NCI-H146 (cell line): Measurements from ENCODE around the gene RPTOR.
A peak's percentile ranks its signal among the peaks of the same experiment; 100 is the strongest.

Source experiments
- DNase-seq: peaks from one replicate; lab custom pipeline; 2025; lab: John Stamatoyannopoulos, UW

The RPTOR gene

GRCh38 chr17:80998748-80999535 is 454.3 kb downstream of the RPTOR start:
- no peak for DNase-seq

DNA sequence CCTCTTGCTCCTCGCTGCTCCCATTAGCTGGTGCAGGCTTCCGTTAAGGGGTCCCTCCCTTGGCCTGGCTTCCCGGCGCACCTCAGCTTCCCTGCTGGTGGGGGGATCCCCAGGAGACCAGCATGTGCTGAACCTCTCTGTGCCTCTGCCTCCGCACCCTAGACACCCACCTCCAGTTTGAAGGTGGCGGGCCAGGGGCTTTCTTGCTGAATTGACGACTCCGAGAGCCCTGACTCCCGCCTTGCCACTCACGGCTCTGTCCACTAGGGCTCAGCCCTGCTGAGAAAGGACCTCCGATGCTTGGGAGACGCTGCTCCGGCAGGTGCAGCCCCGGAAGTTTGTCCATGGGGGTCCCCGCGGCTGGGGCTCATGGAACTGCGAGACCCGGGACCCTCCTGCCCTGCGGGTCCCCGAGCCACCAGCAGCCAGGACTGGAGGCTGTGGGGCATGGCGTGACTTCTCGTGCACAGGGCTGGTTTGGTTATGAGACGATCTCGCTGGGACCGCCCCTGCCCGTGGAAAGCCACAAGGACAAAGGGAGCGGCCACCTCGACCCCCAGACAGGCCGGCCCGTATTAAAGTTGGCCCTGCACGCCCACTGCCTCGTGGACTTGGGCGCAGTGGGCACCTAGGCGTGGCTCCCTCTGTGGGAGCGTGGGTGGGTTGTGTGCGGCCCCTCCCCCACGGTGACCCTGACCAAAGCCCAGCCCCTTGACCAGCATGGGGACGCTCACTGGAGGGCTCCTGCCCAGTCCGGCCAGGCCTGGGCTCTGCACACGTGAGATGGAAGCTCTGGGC is 455.1 kb downstream of the RPTOR start:
- no peak for DNase-seq

- DNase-seq: no peak
Observed at GRCh38 chr17:81000334-81000630, 455.6 kb downstream of the RPTOR start.

DNA sequence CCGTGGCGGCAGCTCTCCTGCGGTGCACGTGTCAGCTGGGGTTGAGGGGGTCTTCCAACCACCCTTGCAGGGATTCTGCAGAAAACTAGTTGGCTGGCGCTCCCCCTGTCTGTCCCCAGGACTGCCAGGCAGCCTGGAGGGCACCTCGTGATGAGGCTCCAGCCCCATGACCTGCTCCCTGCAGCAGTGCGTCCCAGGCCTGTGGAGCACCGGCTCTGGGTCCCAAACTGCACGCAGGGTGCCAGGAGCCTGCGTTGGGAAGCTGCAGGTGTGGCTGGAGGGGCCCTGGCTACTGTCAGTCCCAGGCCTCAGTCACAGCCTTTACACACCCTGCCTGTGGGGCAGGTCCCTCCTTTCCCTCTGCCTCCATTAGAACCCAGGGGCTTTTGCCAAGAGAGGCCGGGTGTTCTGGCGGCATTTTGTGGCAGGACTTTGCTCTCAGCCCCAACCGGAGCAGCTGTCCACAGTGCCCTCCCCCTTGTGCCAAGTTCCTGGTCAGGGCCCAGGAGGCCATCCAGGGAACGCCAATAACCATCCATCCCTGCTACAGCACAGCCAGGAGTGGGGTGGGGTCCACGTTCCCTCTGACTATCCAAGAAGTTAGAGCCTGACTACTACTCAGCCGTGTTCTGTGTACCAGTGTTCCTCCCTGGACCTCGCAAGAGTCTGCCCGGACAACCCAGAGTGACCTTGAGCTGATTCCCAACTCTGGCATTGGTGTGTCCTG is 456.2 kb downstream of the RPTOR start:
- no peak for DNase-seq

GRCh38 chr17:81002013-81002384 is 457.4 kb downstream of the RPTOR start:
- no peak for DNase-seq

DNA sequence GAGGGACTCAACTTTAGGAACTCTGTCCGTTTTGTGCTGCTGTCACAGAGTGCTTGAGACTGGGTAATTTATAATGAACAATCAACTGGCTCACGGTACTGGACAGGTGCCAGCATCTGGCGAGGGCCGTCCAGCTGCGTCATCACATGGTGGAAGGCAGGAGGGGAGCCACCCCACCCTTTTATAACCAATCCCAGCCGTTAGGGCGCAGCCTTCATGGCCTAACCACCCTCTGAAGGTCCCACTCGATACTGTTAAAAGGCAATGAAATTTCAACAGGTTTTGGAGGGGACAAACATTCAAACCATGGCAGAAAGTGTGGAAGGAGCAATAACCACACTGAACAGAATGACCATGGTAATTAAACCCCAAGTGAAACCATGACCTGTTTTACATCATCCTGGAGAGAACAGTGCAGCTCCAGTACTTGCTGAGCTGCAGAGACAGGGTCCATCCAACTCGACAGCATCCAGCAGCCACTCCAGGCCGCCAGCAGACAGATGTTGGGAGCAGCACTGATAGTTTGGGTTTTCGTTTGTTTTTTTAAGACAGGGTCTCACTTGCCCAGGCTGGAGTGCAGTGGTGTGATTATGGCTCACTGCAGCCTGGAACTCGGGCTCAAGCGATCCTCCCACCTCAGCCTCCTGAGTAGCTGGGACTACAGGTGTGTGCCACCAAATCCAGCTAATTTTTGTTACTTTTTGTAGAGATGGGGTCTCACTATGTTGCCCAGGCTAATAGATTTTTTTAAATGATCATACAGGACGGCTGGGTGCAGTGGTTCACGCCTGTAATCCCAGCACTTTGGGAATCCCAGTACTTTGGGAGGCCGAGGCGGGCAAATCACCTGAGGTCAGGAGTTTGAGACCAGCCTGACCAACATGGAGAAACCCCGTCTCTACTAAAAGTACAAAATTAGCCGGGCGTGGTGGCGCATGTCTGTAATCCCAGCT is 458.0 kb downstream of the RPTOR start:
- peak; percentile 71 for DNase-seq

DNA sequence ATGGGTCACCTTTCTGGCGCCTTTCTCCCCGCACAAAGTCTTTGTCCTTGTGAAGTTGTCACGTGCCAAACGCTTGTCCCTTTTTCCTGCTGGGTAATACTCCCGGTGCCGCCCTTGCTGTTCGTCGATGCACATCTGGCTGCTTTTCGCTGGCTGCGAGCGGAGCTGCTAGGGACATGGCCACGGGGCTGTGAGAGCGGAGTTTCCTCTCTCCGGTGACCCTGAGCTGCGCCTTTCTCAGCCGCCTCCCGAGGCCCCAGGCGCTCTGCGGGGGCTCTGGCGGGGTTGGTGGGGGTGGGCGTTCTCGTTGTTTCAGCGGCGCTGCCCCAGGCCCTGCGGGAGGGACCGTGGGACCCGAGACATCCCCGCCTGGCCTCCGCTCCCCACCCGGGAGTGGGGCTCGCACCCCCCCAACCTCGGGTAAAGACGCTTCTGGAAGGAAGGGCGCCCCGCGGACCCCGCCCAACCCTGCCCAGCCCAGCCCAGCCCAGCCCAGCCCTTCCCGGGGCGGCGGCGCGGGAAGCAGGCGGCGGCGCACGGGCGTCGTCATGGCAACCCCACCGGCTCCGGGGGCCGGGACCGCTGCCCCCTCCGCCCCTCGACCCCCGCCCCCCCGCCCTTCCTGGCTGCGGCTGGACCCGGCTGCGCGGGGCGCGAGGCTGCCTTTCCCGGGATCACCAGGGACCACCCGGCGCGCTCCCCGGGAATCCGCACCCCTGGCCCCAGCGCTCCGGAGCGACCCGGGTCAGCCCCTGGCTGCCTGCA is 459.3 kb downstream of the RPTOR start:
- DNase-seq: peak; percentile 34

DNA sequence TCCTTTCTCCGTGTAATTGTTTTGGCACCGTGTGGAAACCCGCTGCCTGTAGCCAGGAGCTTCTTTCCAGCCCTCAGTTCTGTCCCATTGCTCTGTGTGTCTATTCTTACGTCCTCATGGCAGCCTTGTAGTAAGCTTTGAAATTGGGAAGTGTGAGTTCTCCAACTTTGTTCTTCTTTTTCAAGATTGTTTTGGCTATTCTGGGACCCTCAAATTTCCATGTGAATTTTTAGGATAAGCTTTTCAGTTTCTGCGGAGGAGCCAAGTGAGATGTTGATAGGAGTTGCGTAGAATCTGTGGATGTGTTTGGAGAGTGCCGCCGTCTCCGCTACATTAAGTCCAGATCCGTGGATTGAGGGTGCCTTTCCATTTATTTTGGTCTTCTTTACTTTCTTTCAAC is 462.3 kb downstream of the RPTOR start:
- DNase-seq: no peak

- no peak for DNase-seq
Observed at GRCh38 chr17:81008140-81008539, 463.5 kb downstream of the RPTOR start.

DNA sequence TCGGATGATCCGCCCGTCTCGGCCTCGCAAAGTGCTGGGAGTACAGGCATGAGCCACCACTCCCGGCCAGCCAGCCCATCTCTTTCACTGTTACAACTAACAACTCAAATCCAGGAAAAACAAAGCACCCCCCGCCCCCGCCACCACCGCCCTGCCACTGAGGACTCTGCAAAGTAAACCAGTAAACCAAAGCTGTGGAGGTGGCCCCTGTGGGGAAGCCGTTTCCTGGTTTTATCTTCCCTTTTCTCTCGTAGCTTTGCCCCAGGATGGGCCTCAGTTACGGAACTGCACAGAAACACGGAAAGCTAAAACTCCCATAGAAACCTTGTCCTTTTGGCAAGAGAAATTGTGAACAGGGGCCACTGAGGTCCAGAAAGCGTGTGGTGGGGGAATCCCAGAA is 464.5 kb downstream of the RPTOR start:
- no peak for DNase-seq

GRCh38 chr17:81010935-81011334 is 466.3 kb downstream of the RPTOR start:
- DNase-seq: no peak

DNA sequence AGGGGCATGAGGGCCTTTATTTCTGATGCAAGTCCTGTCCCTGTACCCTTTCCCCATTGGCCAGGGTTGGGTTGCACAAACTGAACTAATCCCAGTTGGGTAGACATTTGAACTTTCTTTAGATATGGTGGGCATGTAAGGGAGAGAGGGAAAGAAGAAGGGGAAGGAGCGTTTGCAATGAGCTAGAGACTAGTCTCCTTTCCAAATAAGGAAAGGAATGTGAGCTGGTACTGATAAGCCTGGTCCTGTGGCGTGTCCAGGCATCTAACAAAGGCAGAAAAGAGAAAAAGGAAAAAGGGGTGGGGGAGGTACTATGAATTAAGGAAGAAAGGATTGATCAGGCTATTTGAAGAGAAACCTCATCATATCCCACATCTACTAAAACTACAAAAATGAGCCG is 467.3 kb downstream of the RPTOR start:
- no peak for DNase-seq

DNA sequence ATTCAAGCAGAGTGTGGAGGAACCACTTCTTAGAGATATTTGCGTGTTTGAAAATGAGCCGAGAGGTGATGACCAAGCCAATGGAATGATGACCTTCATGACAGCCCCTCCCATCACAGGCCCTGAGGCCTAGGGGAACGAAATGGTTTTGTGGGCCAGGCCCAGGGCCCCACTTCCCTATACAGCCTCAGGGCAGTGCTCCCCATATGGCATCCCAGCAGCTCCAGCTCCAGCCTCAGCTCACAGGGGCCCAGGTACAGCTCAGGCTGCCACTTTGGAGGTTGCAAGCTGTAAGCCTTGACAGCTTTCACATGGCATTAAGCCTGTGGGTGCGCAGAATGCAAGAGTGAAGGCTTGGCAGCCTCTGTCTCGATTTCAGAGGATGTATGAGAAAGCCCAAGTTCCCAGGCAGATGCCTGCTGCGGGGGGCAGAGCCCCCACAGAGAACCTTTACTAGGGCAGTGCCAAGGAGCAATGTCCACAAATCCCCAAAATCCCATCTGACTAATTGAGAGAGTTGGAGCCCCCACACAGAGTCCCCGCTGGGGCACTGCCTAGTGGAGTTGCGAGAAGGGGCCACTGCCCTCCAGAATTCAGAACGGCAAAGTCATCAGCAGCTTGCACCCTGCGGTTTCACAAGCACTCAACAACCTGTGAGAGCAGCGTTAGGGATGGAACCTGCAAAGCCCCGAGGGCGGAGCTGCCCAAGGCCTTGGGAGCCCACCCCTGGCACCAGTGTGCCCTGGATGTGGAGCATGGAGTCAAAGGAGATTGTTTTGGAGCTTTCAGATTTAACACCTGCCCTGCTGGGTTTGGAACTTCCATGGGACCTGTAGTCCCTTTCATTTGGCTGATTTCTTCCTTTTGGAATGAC is 468.2 kb downstream of the RPTOR start:
- DNase-seq: no peak

- no peak for DNase-seq
Observed at GRCh38 chr17:81013642-81014041, 469.0 kb downstream of the RPTOR start.

GRCh38 chr17:81015136-81015535 is 470.5 kb downstream of the RPTOR start:
- no peak for DNase-seq
